Vagina (tissue), 2 donors: ENCODE measurements around the gene MNX1. TPM values are rescaled to one million over a fixed set of nuclear protein-coding genes. Genes with fewer than 3 reads are reported as not detected.

ENCODE experiments used
- DNase-seq, 2 donors: peaks; one replicate each; pipeline ENCODE4 v3.0.0-alpha.2; 2017; ENCODE audit errors: extremely low spot score in 2 of 2
- H3K27ac ChIP-seq: fragments of 200-600 bp; sonication (generic); one replicate; pipeline ENCODE4 v1.5.1; 2019
- H3K27me3 ChIP-seq: fragments of 200-600 bp; sonication (generic); one replicate; pipeline ENCODE4 v1.5.1; 2019
- H3K36me3 ChIP-seq, 2 donors: fragments of 200-600 bp; sonication (generic); one replicate each; pipeline ENCODE4 v1.5.1; 2017 to 2019
- H3K4me1 ChIP-seq: fragments of 200-600 bp; sonication (generic); one replicate; pipeline ENCODE4 v1.5.1; 2019
- H3K4me3 ChIP-seq, 2 donors: fragments of 200-600 bp; sonication (generic); 1 replicate in 1 of 2; 2 replicates in 1 of 2; pipeline ENCODE4 v1.5.1; 2016 to 2019
- H3K9me3 ChIP-seq: fragments of 200-600 bp; sonication (generic); one replicate; pipeline ENCODE4 v1.5.1; 2019
- CTCF ChIP-seq, 3 experiments: fragments of 450-650 bp in 2 of 3; fragments of 200-600 bp in 1 of 3; sonication (generic) in 1 of 3; IDR thresholded peaks; one replicate each; pipeline ENCODE4 v1.5.1; 2017 to 2019; ENCODE audit warnings: antibody characterized with exemption in 3 of 3, mild to moderate bottlenecking in 2 of 3, moderate library complexity in 2 of 3
- POLR2A ChIP-seq, 2 donors: fragments of 450-650 bp; IDR thresholded peaks; one replicate each; pipeline ENCODE4 v1.6.1; 2017; ENCODE audit warnings: antibody characterized with exemption in 2 of 2, mild to moderate bottlenecking in 2 of 2, moderate library complexity in 2 of 2
- POLR2AphosphoS5 ChIP-seq, 2 donors: sonication (generic); formaldehyde crosslinking; IDR thresholded peaks; one replicate each; pipeline ENCODE4 v1.9.0; 2017; ENCODE audit warnings: antibody characterized with exemption in 2 of 2, mild to moderate bottlenecking in 2 of 2, low read depth in 1 of 2; ENCODE audit not compliant: insufficient read depth in 1 of 2
- intact Hi-C: fragments of 100-400 bp; cut with DNase I; formaldehyde crosslinking; loops from one replicate; pipeline ENCODE4 v1.15.1; 2023
- total RNA-seq: library from RNA; depleted of rRNA; stranded (reverse); fragments of >200 nt; gene quantifications from one replicate; pipeline ENCODE4 v1.2.3, GENCODE V29; 2016

MNX1 gene
- total RNA-seq, 1 donor from 2014 or later: not detected

DNA sequence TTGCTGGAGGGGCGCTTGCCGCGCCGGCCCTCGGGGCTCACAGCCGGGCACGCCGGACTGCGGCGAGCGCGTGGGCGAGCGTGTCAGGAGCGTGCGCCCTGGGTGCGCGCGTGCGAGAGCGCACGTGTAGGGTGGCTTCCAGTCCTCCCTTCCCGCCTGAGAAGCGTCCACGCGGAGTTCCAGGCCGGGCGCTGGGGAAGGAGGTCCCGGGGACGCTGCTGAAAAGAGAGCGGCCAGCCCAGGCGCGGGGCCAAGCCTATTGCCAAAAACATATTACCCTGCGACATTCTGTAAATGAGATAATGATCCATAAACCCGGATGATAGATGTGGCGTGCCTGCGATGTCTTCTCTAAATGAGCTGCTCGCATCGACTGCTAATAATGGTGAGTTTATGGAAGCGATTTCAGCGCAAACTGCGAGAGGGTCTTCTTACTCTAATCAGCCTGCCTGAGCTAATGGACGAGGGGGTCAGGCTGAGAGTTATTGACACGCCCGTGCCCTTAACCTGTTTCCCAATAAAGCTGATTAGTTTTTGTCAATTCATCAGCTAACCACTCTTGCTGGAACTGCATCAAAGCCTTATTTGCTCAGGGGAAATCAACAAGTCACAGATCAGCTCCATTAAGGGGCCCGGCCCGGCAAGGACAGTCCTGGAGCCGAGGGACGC lies 8.0 kb upstream of the MNX1 start:
- H3K27me3 ChIP-seq: peaks cover 44% of the 10 kb centered on the region
- H3K4me3 ChIP-seq: no peak overlapping the region

DNA sequence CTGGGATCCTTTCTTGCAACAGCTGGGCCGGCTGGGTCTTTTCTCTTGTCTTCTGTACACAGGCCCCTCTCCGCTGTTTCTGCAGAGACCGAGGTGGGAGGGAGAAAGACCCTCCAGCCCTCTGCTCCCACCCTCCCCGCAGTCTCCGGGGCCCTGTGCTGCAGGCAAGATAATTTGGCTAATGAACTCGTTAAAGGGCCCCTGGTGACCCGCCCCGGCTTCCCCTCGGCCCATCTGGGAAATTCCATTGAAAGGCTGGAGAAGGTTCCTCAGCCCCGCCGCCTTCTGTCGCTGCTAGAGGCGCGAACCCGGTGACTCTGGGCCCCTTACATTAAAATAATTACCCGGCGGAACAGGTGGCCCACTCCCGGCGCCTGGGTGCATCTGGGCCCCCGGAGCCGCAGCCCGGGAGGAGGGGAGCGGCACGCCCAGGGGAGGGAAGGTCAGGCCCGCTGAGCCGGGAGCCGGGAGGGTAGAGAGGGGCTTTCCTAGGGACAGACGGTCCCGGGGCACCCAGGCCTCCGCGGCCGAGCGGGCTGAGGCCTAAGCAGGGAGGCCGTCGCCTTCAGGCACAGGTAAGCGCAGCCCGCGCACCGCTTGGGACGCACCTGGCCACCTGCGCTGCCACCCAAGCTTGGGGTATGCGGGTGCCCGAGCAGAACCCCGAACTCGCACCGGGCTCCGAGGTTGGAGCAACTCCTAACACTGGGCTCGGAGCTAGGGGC lies 7.3 kb upstream of the MNX1 start:
- DNase-seq: no peak
- peaks cover 27% of the 10 kb centered on the region for H3K4me1 ChIP-seq
- H3K27me3 ChIP-seq: peaks cover 44% of the 10 kb centered on the region
- H3K4me3 ChIP-seq: no peak overlapping the region
- H3K9me3 ChIP-seq: no peaks in the 10 kb centered on the region
- no peaks in the 10 kb centered on the region for H3K36me3 ChIP-seq
- intact Hi-C loops: no loop called here
- TF ChIP-seq POLR2AphosphoS5 (IDR thresholded peaks at IDR 0.05; ENCODE audit: insufficient read depth in 1 of 2, low read depth in 1 of 2) (no peak), POLR2A (IDR thresholded peaks at IDR 0.05) (no peak), CTCF (IDR thresholded peaks at IDR 0.05) (no peak)
- no peak overlapping the region for H3K27ac ChIP-seq

More for the DNA sequence above, 8.0 kb upstream of the MNX1 start:
- Histone ChIP-seq H3K27ac (no peak overlapping the region), H3K36me3 (no peaks in the 10 kb centered on the region), H3K4me1 (peaks cover 27% of the 10 kb centered on the region), H3K9me3 (no peaks in the 10 kb centered on the region)
- DNase-seq: no peak
- intact Hi-C loops: no loop called here
- TF ChIP-seq POLR2AphosphoS5 (IDR thresholded peaks at IDR 0.05; ENCODE audit: insufficient read depth in 1 of 2, low read depth in 1 of 2) (no peak), POLR2A (IDR thresholded peaks at IDR 0.05) (no peak), CTCF (IDR thresholded peaks at IDR 0.05) (no peak)

DNA sequence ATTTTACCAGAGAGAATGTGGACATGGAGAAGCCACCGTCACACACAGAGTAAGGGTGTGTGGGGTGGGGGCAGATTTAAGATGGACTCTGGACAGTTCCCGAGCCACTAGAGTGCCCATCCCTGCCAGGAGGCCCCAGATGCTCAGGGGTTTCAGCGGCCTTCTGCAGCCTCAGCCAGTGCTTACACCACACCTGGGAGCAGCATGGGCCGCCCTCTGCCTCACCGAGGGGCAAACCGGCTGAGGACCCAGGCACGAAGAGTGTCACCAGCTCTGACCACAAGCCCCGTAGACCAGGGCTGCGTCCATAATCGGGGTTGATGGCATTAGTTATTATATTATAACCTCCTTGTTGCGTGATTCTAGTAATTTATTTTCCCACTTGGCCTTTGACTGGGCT lies 6.7 kb upstream of the MNX1 start:
- H3K9me3 ChIP-seq: no peaks in the 10 kb centered on the region
- DNase-seq: no peak
- intact Hi-C loops: no loop called here
- no peaks in the 10 kb centered on the region for H3K36me3 ChIP-seq
- H3K4me1 ChIP-seq: peaks cover 26% of the 10 kb centered on the region
- H3K27ac ChIP-seq: no peak overlapping the region
- no peak for TF ChIP-seq CTCF (IDR thresholded peaks at IDR 0.05)
- H3K4me3 ChIP-seq: no peak overlapping the region
- peaks cover 42% of the 10 kb centered on the region for H3K27me3 ChIP-seq

DNA sequence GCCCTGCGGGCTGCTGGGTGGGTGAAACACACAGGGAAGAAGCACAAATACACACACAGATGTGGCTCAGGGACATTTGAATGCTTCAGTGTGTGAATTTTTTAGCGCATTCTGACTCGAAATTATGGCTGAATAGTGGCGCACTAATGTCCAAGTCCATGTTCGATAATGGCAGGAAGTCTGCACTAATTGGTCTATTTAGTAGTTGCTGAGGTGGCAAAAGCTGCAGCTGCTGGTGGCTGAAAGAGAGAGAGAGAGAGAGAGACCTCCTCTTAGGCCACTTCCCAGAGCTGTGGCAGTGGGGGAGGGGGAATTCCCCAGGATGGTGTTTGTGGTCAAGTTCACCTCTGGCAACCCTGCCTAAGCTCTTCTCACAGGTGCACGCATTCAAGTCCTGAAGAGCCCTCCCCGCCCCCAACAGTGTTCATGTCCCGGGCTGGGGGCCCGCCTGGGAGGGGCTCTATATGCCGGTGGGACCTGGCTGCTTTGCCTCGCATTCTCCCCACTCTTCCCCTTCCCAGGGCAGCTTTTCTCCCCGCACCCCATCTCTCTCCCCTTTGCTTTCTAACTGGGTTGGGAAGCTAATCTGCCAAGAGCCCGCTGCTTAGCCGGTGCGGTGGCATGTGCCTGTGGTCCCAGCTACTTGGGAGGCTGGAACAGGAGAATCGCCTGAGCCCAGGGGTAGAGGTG lies 6.0 kb upstream of the MNX1 start:
- intact Hi-C loops: no loop called here
- no peak for DNase-seq
- H3K36me3 ChIP-seq: no peaks in the 10 kb centered on the region
- peaks cover 35% of the 10 kb centered on the region for H3K27me3 ChIP-seq
- H3K4me1 ChIP-seq: peaks cover 20% of the 10 kb centered on the region
- no peaks in the 10 kb centered on the region for H3K9me3 ChIP-seq
- no peak for TF ChIP-seq CTCF (IDR thresholded peaks at IDR 0.05)
- TF ChIP-seq POLR2AphosphoS5 (IDR thresholded peaks at IDR 0.05; ENCODE audit: insufficient read depth in 1 of 2, low read depth in 1 of 2): no peak
- TF ChIP-seq POLR2A (IDR thresholded peaks at IDR 0.05): no peak
- H3K4me3 ChIP-seq: no peak overlapping the region
- H3K27ac ChIP-seq: no peak overlapping the region

GRCh38 chr7:157016024-157016351 lies 5.5 kb upstream of the MNX1 start:
- intact Hi-C loops: no loop called here
- Histone ChIP-seq H3K9me3 (no peaks in the 10 kb centered on the region), H3K4me3 (no peak overlapping the region), H3K4me1 (peaks cover 22% of the 10 kb centered on the region), H3K27ac (no peak overlapping the region), H3K36me3 (no peaks in the 10 kb centered on the region), H3K27me3 (peaks cover 33% of the 10 kb centered on the region)
- TF ChIP-seq POLR2AphosphoS5 (IDR thresholded peaks at IDR 0.05; ENCODE audit: insufficient read depth in 1 of 2, low read depth in 1 of 2) (no peak), CTCF (IDR thresholded peaks at IDR 0.05) (no peak), POLR2A (IDR thresholded peaks at IDR 0.05) (no peak)
- no peak for DNase-seq
